HUES64 (cell line): ENCODE results near the gene CCDC89.
"Not testable (repeated sequence)": the region's sequence is repeated elsewhere in the genome, so short reads cannot be mapped to it uniquely, and the experiment has no call there.

Source experiments
- H3K27ac ChIP-seq: 2 replicates; pipeline ENCODE4 v1.7.0; 2013; ENCODE audit warnings: low read depth, low read length, inconsistent platforms
- H3K27me3 ChIP-seq: 2 replicates; pipeline ENCODE4 v1.6.1; 2013; ENCODE audit warnings: mild to moderate bottlenecking, low read length; ENCODE audit not compliant: insufficient read depth
- H3K36me3 ChIP-seq: 2 replicates; pipeline ENCODE4 v1.6.1; 2013; ENCODE audit warnings: mild to moderate bottlenecking, low read length; ENCODE audit not compliant: insufficient read depth
- H3K4me1 ChIP-seq: 2 replicates; pipeline ENCODE4 v1.6.1; 2013; ENCODE audit warnings: mild to moderate bottlenecking, low read length, moderate library complexity; ENCODE audit not compliant: insufficient read depth
- H3K4me3 ChIP-seq: 2 replicates; pipeline ENCODE4 v1.5.1; 2013; ENCODE audit warnings: mild to moderate bottlenecking, low read length, moderate library complexity
- H3K9ac ChIP-seq: 2 replicates; pipeline ENCODE4 v1.6.1; 2013; ENCODE audit warnings: mild to moderate bottlenecking, low read depth, low read length
- H3K9me3 ChIP-seq: 2 replicates; pipeline ENCODE4 v1.6.1; 2013; ENCODE audit warnings: low read depth, low read length; ENCODE audit not compliant: insufficient read depth
- WGBS: fragments of 150-250, 120-280 bp; methylation state at CpG from one replicate; pipeline ENCODE4 v1.1.7; 2013; ENCODE audit warnings: missing lambda C conversion rate; 5-methylcytosine and 5-hydroxymethylcytosine counted together

The CCDC89 gene

GRCh38 chr11:85663753-85664614, 22.0 kb downstream of the CCDC89 start:
- peaks cover 42% of the 10 kb centered on the region for H3K36me3 ChIP-seq
- peak overlapping the region; percentile 98 for H3K27ac ChIP-seq
- WGBS: under 1% methylated on average over 73 of the region's 73 CpGs
- H3K27me3 ChIP-seq: no peaks in the 10 kb centered on the region
- H3K9me3 ChIP-seq: no peaks in the 10 kb centered on the region
- H3K4me3 ChIP-seq: peak overlapping the region; percentile 96
- peaks cover 21% of the 10 kb centered on the region; the same call in 1 of the 2 replicates for H3K4me1 ChIP-seq
- peak overlapping the region; percentile 99 for H3K9ac ChIP-seq

GRCh38 chr11:85663080-85663752, 22.8 kb downstream of the CCDC89 start:
- Histone ChIP-seq H3K9ac (peak overlapping the region; percentile 99), H3K4me1 (peaks cover 21% of the 10 kb centered on the region; the same call in 1 of the 2 replicates), H3K36me3 (peaks cover 50% of the 10 kb centered on the region), H3K27me3 (no peaks in the 10 kb centered on the region), H3K4me3 (peak overlapping the region; percentile 96), H3K9me3 (no peaks in the 10 kb centered on the region), H3K27ac (no peak overlapping the region)
- WGBS: 3% methylated on average over 9 of the region's 10 CpGs

GRCh38 chr11:85661972-85662664, 23.9 kb downstream of the CCDC89 start:
- H3K4me1 ChIP-seq: peaks cover 21% of the 10 kb centered on the region; the same call in 1 of the 2 replicates
- H3K9ac ChIP-seq: peak overlapping the region; percentile 23; the same call in 1 of the 2 replicates
- no peaks in the 10 kb centered on the region for H3K27me3 ChIP-seq
- 25% methylated on average over 4 of the region's 4 CpGs for WGBS
- H3K27ac ChIP-seq: no peak overlapping the region
- peaks cover 61% of the 10 kb centered on the region for H3K36me3 ChIP-seq
- peak overlapping the region; percentile 96 for H3K4me3 ChIP-seq
- no peaks in the 10 kb centered on the region for H3K9me3 ChIP-seq

GRCh38 chr11:85658180-85658579, 27.8 kb downstream of the CCDC89 start:
- H3K27me3 ChIP-seq: no peaks in the 10 kb centered on the region
- H3K9me3 ChIP-seq: no peaks in the 10 kb centered on the region
- 100% methylated on average over 1 of the region's 1 CpG for whole genome bisulfite sequencing
- peaks cover 21% of the 10 kb centered on the region; the same call in 1 of the 2 replicates for H3K4me1 ChIP-seq
- H3K27ac ChIP-seq: no peak overlapping the region
- H3K9ac ChIP-seq: no peak overlapping the region
- H3K4me3 ChIP-seq: no peak overlapping the region
- peaks cover 93% of the 10 kb centered on the region for H3K36me3 ChIP-seq

- Histone ChIP-seq H3K27me3 (no peaks in the 10 kb centered on the region), H3K9ac (no peak overlapping the region), H3K27ac (no peak overlapping the region), H3K4me1 (peaks cover 17% of the 10 kb centered on the region; the same call in 1 of the 2 replicates), H3K9me3 (no peaks in the 10 kb centered on the region), H3K36me3 (peaks cover 83% of the 10 kb centered on the region), H3K4me3 (no peak overlapping the region)
- 100% methylated on average over 1 of the region's 1 CpG for WGBS
Measured at GRCh38 chr11:85656777-85657176, 29.2 kb downstream of the CCDC89 start.

GRCh38 chr11:85654343-85654742, 31.7 kb downstream of the CCDC89 start:
- WGBS: 98% methylated on average over 3 of the region's 4 CpGs
- H3K4me3 ChIP-seq, H3K27me3 ChIP-seq, H3K9me3 ChIP-seq, H3K9ac ChIP-seq, H3K27ac ChIP-seq, H3K4me1 ChIP-seq: not testable (repeated sequence)
- H3K36me3 ChIP-seq: peaks cover 61% of the 10 kb centered on the region

GRCh38 chr11:85652786-85653447, 33.1 kb downstream of the CCDC89 start:
- no peak overlapping the region for H3K9ac ChIP-seq
- H3K36me3 ChIP-seq: peaks cover 46% of the 10 kb centered on the region
- no peak overlapping the region for H3K4me3 ChIP-seq
- over 99% methylated on average over 2 of the region's 3 CpGs for WGBS
- H3K4me1 ChIP-seq: peaks cover 5% of the 10 kb centered on the region; the same call in 1 of the 2 replicates
- H3K27me3 ChIP-seq: no peaks in the 10 kb centered on the region
- H3K27ac ChIP-seq: no peak overlapping the region
- H3K9me3 ChIP-seq: no peaks in the 10 kb centered on the region

GRCh38 chr11:85651118-85651517, 34.9 kb downstream of the CCDC89 start:
- H3K4me3 ChIP-seq: no peak overlapping the region
- no peak overlapping the region for H3K9ac ChIP-seq
- no peaks in the 10 kb centered on the region for H3K27me3 ChIP-seq
- H3K27ac ChIP-seq: no peak overlapping the region
- no peaks in the 10 kb centered on the region for H3K9me3 ChIP-seq
- H3K4me1 ChIP-seq: peaks cover 5% of the 10 kb centered on the region; the same call in 1 of the 2 replicates
- peaks cover 28% of the 10 kb centered on the region for H3K36me3 ChIP-seq
- WGBS: 81% methylated on average over 1 of the region's 1 CpG

GRCh38 chr11:85647604-85648299, 38.2 kb downstream of the CCDC89 start, which contains the start of gene TMEM126A:
TMEM126A (plus strand) TSS chr11:85647967; CDS start chr11:85650256, 2,289 bp downstream.
- H3K27me3 ChIP-seq: no peaks in the 10 kb centered on the region
- H3K36me3 ChIP-seq: no peaks in the 10 kb centered on the region; the same call in 1 of the 2 replicates
- peak within 1 kb of the TSS; percentile 81 for H3K4me3 ChIP-seq
- 1% methylated on average over 33 of the region's 33 CpGs for WGBS
- H3K4me1 ChIP-seq: peaks cover 5% of the 10 kb centered on the region; the same call in 1 of the 2 replicates
- H3K27ac ChIP-seq: peak within 1 kb of the TSS; percentile 65
- H3K9ac ChIP-seq: peak within 1 kb of the TSS; percentile 68
- no peaks in the 10 kb centered on the region for H3K9me3 ChIP-seq

GRCh38 chr11:85647078-85647477, 38.9 kb downstream of the CCDC89 start:
- H3K9me3 ChIP-seq: no peaks in the 10 kb centered on the region
- peak overlapping the region; percentile 81 for H3K4me3 ChIP-seq
- H3K9ac ChIP-seq: peak overlapping the region; percentile 68
- 85% methylated on average over 2 of the region's 2 CpGs for WGBS
- H3K27ac ChIP-seq: peak overlapping the region; percentile 65
- H3K36me3 ChIP-seq: no peaks in the 10 kb centered on the region; the same call in 1 of the 2 replicates
- H3K27me3 ChIP-seq: no peaks in the 10 kb centered on the region
- peaks cover 5% of the 10 kb centered on the region; the same call in 1 of the 2 replicates for H3K4me1 ChIP-seq
